GM23338 (cell line): Measurements from ENCODE around the gene DNAH6. TPM values are rescaled to one million over a fixed set of nuclear protein-coding genes. Genes with fewer than 3 reads are reported as not detected.

Experiments
- ATAC-seq: fragments of 200-7000 bp; cut with Tn5 transposase; 3 replicates; pipeline ENCODE4 v1.9.1; 2020
- DNase-seq: peaks from one replicate; pipeline ENCODE4 v3.0.0-alpha.2; 2015; ENCODE audit warnings: low spot score
- H2AFZ ChIP-seq: fragments of 200-600 bp; sonication (generic); 2 replicates; pipeline ENCODE4 v1.8.0; 2016; ENCODE audit warnings: antibody characterized with exemption, mild to moderate bottlenecking, moderate library complexity
- H3F3A ChIP-seq: fragments of 200-600 bp; sonication (generic); replicated peaks from 2 replicates; pipeline ENCODE4 v1.8.0; 2017; ENCODE audit warnings: antibody characterized with exemption, mixed run types, low read depth
- H3K27ac ChIP-seq: fragments of 200-600 bp; sonication (generic); 2 replicates; pipeline ENCODE4 v1.6.1; 2016; ENCODE audit warnings: low read depth
- H3K27me3 ChIP-seq: fragments of 200-600 bp; sonication (generic); 2 replicates; pipeline ENCODE4 v1.8.0; 2016; ENCODE audit warnings: mild to moderate bottlenecking, mixed run types, moderate library complexity; ENCODE audit not compliant: insufficient read depth
- H3K36me3 ChIP-seq: fragments of 200-600 bp; sonication (generic); 2 replicates; pipeline ENCODE4 v1.8.0; 2016; ENCODE audit warnings: mild to moderate bottlenecking; ENCODE audit not compliant: insufficient read depth
- H3K4me1 ChIP-seq: fragments of 200-600 bp; sonication (generic); 2 replicates; pipeline ENCODE4 v1.8.0; 2016; ENCODE audit warnings: mild to moderate bottlenecking, moderate library complexity; ENCODE audit not compliant: insufficient read depth
- H3K4me2 ChIP-seq: fragments of 200-600 bp; sonication (generic); 2 replicates; pipeline ENCODE4 v1.7.1; 2017; ENCODE audit warnings: mixed run types
- H3K4me3 ChIP-seq: fragments of 200-600 bp; sonication (generic); 2 replicates; pipeline ENCODE4 v1.6.1; 2016; ENCODE audit warnings: mixed run types
- H3K79me2 ChIP-seq: fragments of 200-600 bp; sonication (generic); replicated peaks from 2 replicates; pipeline ENCODE4 v1.8.0; 2017; ENCODE audit warnings: mild to moderate bottlenecking; ENCODE audit not compliant: insufficient read depth
- H3K9me2 ChIP-seq: fragments of 200-600 bp; sonication (generic); 2 replicates; pipeline ENCODE4 v1.8.0; 2017; ENCODE audit not compliant: insufficient read depth
- H4K20me1 ChIP-seq: fragments of 200-600 bp; sonication (generic); replicated peaks from 2 replicates; pipeline ENCODE4 v1.8.0; 2017; ENCODE audit warnings: mild to moderate bottlenecking; ENCODE audit not compliant: insufficient read depth
- H3K27ac Mint-ChIP-seq: 2 replicates; pipeline ENCODE4 v1.8.0; 2020; ENCODE audit warnings: inconsistent platforms, mild to moderate bottlenecking, moderate library complexity, mixed read lengths
- H3K27me3 Mint-ChIP-seq: 3 replicates; pipeline ENCODE4 v1.8.0; 2022; ENCODE audit warnings: low read depth, mild to moderate bottlenecking, moderate library complexity, mixed read lengths, inconsistent platforms; ENCODE audit not compliant: insufficient read depth, poor library complexity
- H3K36me3 Mint-ChIP-seq: 3 replicates; pipeline ENCODE4 v1.8.0; 2021; ENCODE audit warnings: low read depth, mild to moderate bottlenecking, inconsistent platforms, moderate library complexity, mixed read lengths
- H3K4me1 Mint-ChIP-seq: 3 replicates; pipeline ENCODE4 v1.8.0; 2020; ENCODE audit warnings: mild to moderate bottlenecking, inconsistent platforms, mixed read lengths
- H3K4me3 Mint-ChIP-seq: 3 replicates; pipeline ENCODE4 v1.8.0; 2021; ENCODE audit warnings: moderate library complexity, mild to moderate bottlenecking, inconsistent platforms, mixed read lengths
- H3K9me3 Mint-ChIP-seq: 3 replicates; pipeline ENCODE4 v1.8.0; 2020; ENCODE audit warnings: moderate library complexity, mild to moderate bottlenecking, inconsistent platforms, mixed read lengths
- CREB1 ChIP-seq: fragments of 250-450 bp; sonication (Bioruptor Pico); IDR thresholded peaks from 2 replicates; pipeline ENCODE4 v1.5.0; 2020; ENCODE audit warnings: low read depth, mild to moderate bottlenecking, moderate library complexity
- EZH2 ChIP-seq: fragments of 200-600 bp; sonication (generic); IDR thresholded peaks from one replicate; pipeline ENCODE4 v1.8.0; 2017; ENCODE audit warnings: antibody characterized with exemption, mild to moderate bottlenecking, low read depth; ENCODE audit not compliant: unreplicated experiment
- EZH2phosphoT487 ChIP-seq: fragments of 200-600 bp; sonication (generic); IDR thresholded peaks from one replicate; pipeline ENCODE4 v1.8.1; 2018; ENCODE audit warnings: antibody characterized with exemption; ENCODE audit not compliant: unreplicated experiment
- JUNB ChIP-seq: IDR thresholded peaks from one replicate; pipeline ENCODE4 v1.6.1; 2016; ENCODE audit warnings: antibody characterized with exemption; ENCODE audit not compliant: unreplicated experiment
- POLR2AphosphoS5 ChIP-seq: IDR thresholded peaks from 2 replicates; pipeline ENCODE4 v1.6.1; 2016; ENCODE audit warnings: antibody characterized with exemption, low read depth
- STAT1 ChIP-seq: IDR thresholded peaks from one replicate; pipeline ENCODE4 v1.6.1; 2016; ENCODE audit warnings: antibody characterized with exemption; ENCODE audit not compliant: unreplicated experiment
- ZNF114 ChIP-seq: fragments of 250-450 bp; sonication (Bioruptor Pico); IDR thresholded peaks from 2 replicates; pipeline ENCODE4 v1.5.0; 2020; ENCODE audit warnings: mild to moderate bottlenecking, moderate library complexity
- ZNF331 ChIP-seq: fragments of 250-450 bp; sonication (Bioruptor Pico); IDR thresholded peaks from 2 replicates; pipeline ENCODE4 v1.5.0; 2020; ENCODE audit warnings: low read depth, mild to moderate bottlenecking, moderate library complexity
- polyA plus RNA-seq: library from polyadenylated mRNA; unstranded; fragments of >200 nt; fragmentation: Nextera tagmentation; extraction: Ambion mirVana; gene quantifications from 2 replicates; pipeline ENCODE4 v1.2.1, GENCODE V29; 2016
- total RNA-seq: library from RNA; depleted of rRNA; stranded (reverse); fragments of >200 nt; shearing (Covaris generic); gene quantifications from 2 replicates; pipeline ENCODE4 v1.2.3, GENCODE V29; 2014
- TF ChIP-seq, protein P1 (sequence below): IDR thresholded peaks from one replicate; pipeline ENCODE4 v1.6.1; 2018; ENCODE audit warnings: antibody characterized with exemption; ENCODE audit not compliant: unreplicated experiment
- TF ChIP-seq, protein P2 (sequence below), 2 experiments: fragments of 200-600 bp in 1 of 2; sonication (generic) in 1 of 2; conservative IDR thresholded peaks; 2 replicates each; pipeline versions ENCODE4 v1.5.1 to v1.6.1; 2016 to 2017; ENCODE audit warnings: antibody characterized with exemption in 2 of 2, low read depth in 2 of 2, mild to moderate bottlenecking in 2 of 2, moderate library complexity in 1 of 2

Gene DNAH6
- total and polyA plus RNA-seq, 2 experiments from 2014 or later, result 0.27 to 0.31 TPM

DNA sequence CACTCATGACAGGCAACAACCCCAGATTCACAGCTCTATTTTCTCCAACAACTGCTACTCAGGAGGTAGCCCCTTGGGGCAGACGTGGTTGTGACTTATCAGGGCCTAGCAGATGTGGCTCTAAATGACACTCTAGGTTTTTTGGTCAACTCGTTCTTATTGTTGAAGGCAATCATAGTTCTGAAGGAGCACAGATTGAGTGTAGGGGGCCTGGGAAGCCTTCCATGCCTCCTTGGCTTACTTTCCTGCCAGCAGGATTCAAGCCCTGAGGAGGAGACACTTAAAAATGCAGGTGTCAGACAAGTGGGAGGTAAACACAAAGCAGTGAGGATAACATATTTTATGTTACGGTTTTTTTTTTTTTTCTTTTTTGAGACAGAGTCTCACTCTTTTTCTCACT is 33.7 kb upstream of the DNAH6 start (continued):
- TF ChIP-seq, protein P1, sequence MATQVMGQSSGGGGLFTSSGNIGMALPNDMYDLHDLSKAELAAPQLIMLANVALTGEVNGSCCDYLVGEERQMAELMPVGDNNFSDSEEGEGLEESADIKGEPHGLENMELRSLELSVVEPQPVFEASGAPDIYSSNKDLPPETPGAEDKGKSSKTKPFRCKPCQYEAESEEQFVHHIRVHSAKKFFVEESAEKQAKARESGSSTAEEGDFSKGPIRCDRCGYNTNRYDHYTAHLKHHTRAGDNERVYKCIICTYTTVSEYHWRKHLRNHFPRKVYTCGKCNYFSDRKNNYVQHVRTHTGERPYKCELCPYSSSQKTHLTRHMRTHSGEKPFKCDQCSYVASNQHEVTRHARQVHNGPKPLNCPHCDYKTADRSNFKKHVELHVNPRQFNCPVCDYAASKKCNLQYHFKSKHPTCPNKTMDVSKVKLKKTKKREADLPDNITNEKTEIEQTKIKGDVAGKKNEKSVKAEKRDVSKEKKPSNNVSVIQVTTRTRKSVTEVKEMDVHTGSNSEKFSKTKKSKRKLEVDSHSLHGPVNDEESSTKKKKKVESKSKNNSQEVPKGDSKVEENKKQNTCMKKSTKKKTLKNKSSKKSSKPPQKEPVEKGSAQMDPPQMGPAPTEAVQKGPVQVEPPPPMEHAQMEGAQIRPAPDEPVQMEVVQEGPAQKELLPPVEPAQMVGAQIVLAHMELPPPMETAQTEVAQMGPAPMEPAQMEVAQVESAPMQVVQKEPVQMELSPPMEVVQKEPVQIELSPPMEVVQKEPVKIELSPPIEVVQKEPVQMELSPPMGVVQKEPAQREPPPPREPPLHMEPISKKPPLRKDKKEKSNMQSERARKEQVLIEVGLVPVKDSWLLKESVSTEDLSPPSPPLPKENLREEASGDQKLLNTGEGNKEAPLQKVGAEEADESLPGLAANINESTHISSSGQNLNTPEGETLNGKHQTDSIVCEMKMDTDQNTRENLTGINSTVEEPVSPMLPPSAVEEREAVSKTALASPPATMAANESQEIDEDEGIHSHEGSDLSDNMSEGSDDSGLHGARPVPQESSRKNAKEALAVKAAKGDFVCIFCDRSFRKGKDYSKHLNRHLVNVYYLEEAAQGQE, result no peak
- TF ChIP-seq EZH2, result no peak

DNA sequence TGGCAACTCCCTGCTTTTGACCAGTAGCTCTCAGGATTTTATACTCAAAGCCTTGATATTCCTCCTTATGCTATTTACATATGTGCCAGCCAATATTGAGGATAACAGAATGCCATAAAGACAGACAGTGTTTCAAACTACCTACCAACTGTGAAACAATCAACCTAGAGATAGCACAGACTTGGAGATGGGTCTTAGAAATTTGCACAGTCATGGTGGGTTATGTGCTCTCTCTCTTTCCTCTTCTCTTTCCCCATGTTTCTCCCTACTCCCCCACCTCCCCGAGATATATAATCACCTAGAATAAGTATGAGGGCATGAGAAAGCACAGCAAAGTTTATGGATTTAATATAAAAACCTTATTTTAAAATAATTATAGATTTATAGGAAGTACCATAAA is 33.0 kb upstream of the DNAH6 start:
- Mint-ChIP-seq H3K27ac (no peak overlapping the region), H3K36me3 (no peaks in the 10 kb centered on the region), H3K9me3 (peaks cover 9% of the 10 kb centered on the region), H3K4me1 (no peaks in the 10 kb centered on the region), H3K4me3 (no peak overlapping the region), H3K27me3 (peaks cover 2% of the 10 kb centered on the region)
- no peaks in the 10 kb centered on the region for H3F3A ChIP-seq
- DNase-seq, result no peak
- H3K36me3 ChIP-seq, result no peaks in the 10 kb centered on the region
- no peak overlapping the region for H3K27ac ChIP-seq
- peaks cover 5% of the 10 kb centered on the region; the same call in 1 of the 2 replicates for H3K9me2 ChIP-seq
- H2AFZ ChIP-seq, result no peak overlapping the region
- H3K4me2 ChIP-seq, result no peak overlapping the region
- no peak for ATAC-seq
- no peak for TF ChIP-seq EZH2
- TF ChIP-seq EZH2phosphoT487, result no peak
- no peak for TF ChIP-seq JUNB
- no peak for TF ChIP-seq STAT1
- H3K4me1 ChIP-seq, result no peaks in the 10 kb centered on the region
- no peak overlapping the region for H3K4me3 ChIP-seq
- no peaks in the 10 kb centered on the region for H3K27me3 ChIP-seq
- no peaks in the 10 kb centered on the region for H3K79me2 ChIP-seq
- no peaks in the 10 kb centered on the region for H4K20me1 ChIP-seq

DNA sequence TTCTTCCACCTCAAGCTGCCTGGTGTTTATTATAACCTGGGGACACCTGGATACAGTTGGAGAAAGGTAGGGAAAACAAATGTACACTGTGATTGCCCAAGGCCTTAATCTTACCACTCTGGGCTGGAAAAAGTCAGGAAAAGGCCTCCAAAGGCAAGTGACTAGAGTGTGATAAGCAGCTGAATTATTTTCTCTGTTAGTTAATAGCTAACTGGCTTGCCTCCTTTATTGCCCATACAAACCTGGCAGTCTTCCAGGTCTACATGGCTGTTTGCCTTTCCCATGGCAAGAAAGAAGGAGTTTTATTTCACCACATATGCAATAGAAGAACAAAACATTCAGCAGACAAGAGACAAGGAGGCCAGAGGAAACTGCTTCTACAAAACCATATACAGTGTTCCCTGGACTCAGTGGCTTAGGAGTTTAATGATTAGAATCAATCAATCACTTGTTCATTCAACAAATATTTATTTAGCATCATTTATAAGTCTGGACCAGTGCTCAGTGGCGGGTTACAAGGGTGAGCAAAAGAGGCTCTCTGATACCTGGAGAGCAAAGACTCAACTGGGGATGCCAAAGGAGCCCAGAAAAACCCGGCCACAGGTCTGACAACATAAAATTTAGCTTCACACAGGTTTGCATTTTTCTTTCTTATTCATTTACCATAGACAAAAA is 29.7 kb upstream of the DNAH6 start:
- DNase-seq, result no peak
- H3K4me3 Mint-ChIP-seq, result no peak overlapping the region
- Histone ChIP-seq H3K4me3 (no peak overlapping the region), H3K27ac (no peak overlapping the region), H4K20me1 (no peaks in the 10 kb centered on the region), H3K4me1 (no peaks in the 10 kb centered on the region), H3K9me2 (peaks cover 5% of the 10 kb centered on the region; the same call in 1 of the 2 replicates), H3K79me2 (no peaks in the 10 kb centered on the region), H3K4me2 (no peak overlapping the region), H2AFZ (no peak overlapping the region), H3F3A (no peaks in the 10 kb centered on the region), H3K36me3 (no peaks in the 10 kb centered on the region), H3K27me3 (no peaks in the 10 kb centered on the region)
- H3K27me3 Mint-ChIP-seq, result peaks cover 3% of the 10 kb centered on the region
- H3K9me3 Mint-ChIP-seq, result no peaks in the 10 kb centered on the region; the same call in 2 of the 3 replicates
- ATAC-seq, result no peak
- no peaks in the 10 kb centered on the region for H3K36me3 Mint-ChIP-seq
- no peak overlapping the region for H3K27ac Mint-ChIP-seq
- H3K4me1 Mint-ChIP-seq, result no peaks in the 10 kb centered on the region
- TF ChIP-seq CREB1 (CRISPR knock-in tag), result no peak
- TF ChIP-seq, protein P2, sequence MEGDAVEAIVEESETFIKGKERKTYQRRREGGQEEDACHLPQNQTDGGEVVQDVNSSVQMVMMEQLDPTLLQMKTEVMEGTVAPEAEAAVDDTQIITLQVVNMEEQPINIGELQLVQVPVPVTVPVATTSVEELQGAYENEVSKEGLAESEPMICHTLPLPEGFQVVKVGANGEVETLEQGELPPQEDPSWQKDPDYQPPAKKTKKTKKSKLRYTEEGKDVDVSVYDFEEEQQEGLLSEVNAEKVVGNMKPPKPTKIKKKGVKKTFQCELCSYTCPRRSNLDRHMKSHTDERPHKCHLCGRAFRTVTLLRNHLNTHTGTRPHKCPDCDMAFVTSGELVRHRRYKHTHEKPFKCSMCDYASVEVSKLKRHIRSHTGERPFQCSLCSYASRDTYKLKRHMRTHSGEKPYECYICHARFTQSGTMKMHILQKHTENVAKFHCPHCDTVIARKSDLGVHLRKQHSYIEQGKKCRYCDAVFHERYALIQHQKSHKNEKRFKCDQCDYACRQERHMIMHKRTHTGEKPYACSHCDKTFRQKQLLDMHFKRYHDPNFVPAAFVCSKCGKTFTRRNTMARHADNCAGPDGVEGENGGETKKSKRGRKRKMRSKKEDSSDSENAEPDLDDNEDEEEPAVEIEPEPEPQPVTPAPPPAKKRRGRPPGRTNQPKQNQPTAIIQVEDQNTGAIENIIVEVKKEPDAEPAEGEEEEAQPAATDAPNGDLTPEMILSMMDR (conservative IDR thresholded peaks at IDR 0.05; ENCODE audit: low read depth in 2 of 2), result no peak
- TF ChIP-seq, protein P1, result no peak
- no peak for TF ChIP-seq EZH2phosphoT487
- no peak for TF ChIP-seq POLR2AphosphoS5
- TF ChIP-seq STAT1, result no peak
- TF ChIP-seq EZH2, result no peak
- no peak for TF ChIP-seq ZNF114 (CRISPR knock-in tag)
- TF ChIP-seq ZNF331 (CRISPR knock-in tag), result no peak
- TF ChIP-seq JUNB, result no peak
